ENCODE measurements around the gene HCFC1.

Gene HCFC1

GRCh38 chrX:153921511-153922446, 49.8 kb downstream of the HCFC1 start:
- no peak for DNase-seq

- no peak for DNase-seq
Measured at GRCh38 chrX:153921070-153921469, 50.5 kb downstream of the HCFC1 start.

- no peak for DNase-seq
Measured at GRCh38 chrX:153920546-153920945, 51.1 kb downstream of the HCFC1 start.

GRCh38 chrX:153919281-153919680, 52.3 kb downstream of the HCFC1 start:
- no peak for DNase-seq

- DNase-seq, result no peak
Measured at GRCh38 chrX:153917869-153918268, 53.7 kb downstream of the HCFC1 start.

- no peak for DNase-seq
Measured at GRCh38 chrX:153913701-153914100, 57.9 kb downstream of the HCFC1 start.

- DNase-seq, result no peak
Measured at GRCh38 chrX:153913211-153913610, 58.4 kb downstream of the HCFC1 start.

GRCh38 chrX:153911798-153912197, 59.8 kb downstream of the HCFC1 start:
- no peak for DNase-seq

GRCh38 chrX:153910446-153910845, 61.2 kb downstream of the HCFC1 start:
- no peak for DNase-seq

GRCh38 chrX:153909980-153910360, 61.6 kb downstream of the HCFC1 start:
- DNase-seq, result no peak

- no peak for DNase-seq
Measured at GRCh38 chrX:153909024-153909979, 62.3 kb downstream of the HCFC1 start.

GRCh38 chrX:153908219-153908860, 63.3 kb downstream of the HCFC1 start:
- DNase-seq, result no peak

- DNase-seq, result no peak
Measured at GRCh38 chrX:153907456-153907855, 64.2 kb downstream of the HCFC1 start.

GRCh38 chrX:153906126-153906917, 65.3 kb downstream of the HCFC1 start:
- no peak for DNase-seq

GRCh38 chrX:153905481-153906095, 66.0 kb downstream of the HCFC1 start:
- no peak for DNase-seq

- no peak for DNase-seq
Measured at GRCh38 chrX:153903991-153904957, 67.3 kb downstream of the HCFC1 start, which contains the start of gene AVPR2. Gene AVPR2 (plus strand): TSS chrX:153904673. CDS start chrX:153905146, 473 bp downstream.

GRCh38 chrX:153903238-153903980, 68.2 kb downstream of the HCFC1 start:
- no peak for DNase-seq

- no peak for DNase-seq
Measured at GRCh38 chrX:153902385-153902784, 69.2 kb downstream of the HCFC1 start.

- no peak for DNase-seq
Measured at GRCh38 chrX:153901753-153902140, 69.9 kb downstream of the HCFC1 start.
